ENCODE results near the gene MYRIP.

GRCh38 chr3:40102182-40102581 lies 292.8 kb downstream of the MYRIP start:
- TF ChIP-seq CTCF (IDR thresholded peaks at IDR 0.05) (no peak), POLR2A (IDR thresholded peaks at IDR 0.05) (no peak)

All from uterus (tissue), 2 donors.